Measurements from ENCODE around the gene FLNB.

FLNB gene

GRCh38 chr3:58215317-58216025 is 207.2 kb downstream of the FLNB start:
- DNase-seq = no peak

DNA sequence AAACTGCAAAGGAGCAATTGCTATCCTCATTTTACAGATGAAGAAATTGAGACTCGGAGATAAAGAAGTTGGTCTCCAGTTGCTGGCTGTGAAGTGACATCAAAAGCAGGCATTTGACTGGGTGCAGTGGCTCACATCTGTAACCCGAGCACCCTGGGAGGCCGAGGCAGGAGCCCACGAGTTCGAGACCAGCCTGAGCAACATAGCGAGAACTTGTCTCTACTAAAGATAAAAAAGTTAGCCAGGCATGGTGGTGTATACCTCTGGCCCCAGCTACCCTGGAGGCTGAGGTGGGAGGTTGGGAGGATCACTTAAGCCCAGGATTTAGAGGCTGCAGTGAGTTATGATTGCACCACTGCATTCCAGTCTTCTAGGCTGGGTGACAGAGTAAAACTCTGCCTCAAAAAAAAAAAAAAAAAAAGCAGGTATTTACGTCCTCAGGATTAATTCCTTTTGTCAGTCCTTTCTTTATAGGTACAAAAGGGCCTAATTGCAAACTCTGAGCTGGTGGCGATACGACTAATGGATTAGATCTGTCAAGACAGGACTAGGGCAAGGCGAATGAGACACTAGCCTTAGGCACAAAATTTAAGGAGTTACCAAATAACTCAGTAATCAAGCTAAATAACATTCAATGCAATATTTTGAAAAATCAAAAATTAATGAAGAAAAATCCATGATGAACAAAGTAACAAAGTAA is 208.4 kb downstream of the FLNB start:
- DNase-seq = no peak

DNA sequence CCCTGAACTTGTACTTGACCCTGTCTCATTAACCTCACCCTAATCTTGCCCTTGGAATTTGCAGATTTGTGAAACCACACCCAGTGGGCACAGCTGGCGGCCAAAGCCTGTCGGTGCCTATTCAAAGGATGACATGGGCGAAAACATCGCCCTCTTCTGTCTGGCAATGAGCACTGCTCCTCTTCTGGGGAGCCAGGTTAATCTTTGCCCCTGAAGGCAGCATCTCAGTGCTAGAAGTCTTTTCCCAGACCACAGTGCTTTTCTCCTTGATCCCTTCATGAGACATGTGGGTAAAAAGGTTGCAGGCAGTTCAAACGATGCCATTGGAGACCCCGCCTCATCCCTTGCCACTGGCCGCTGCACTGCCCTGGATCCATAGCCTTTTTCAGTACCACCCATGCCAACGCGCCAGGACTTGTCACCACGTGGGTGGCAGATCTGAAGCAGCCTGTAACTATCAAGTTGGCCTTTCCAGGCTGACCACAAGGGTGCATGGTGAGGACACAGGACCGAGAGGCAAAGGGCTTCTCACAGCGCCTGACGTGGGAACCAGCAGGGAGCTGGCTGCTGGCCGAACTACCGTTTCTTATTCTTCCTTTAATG is 209.1 kb downstream of the FLNB start:
- peak; percentile 69 for DNase-seq

GRCh38 chr3:58218904-58219303 is 210.7 kb downstream of the FLNB start:
- no peak for DNase-seq

Measured in 8988T (cell line).